Muscle of arm (tissue), 12 donors: ENCODE results near the gene WNK2. TPM values are rescaled to one million over a fixed set of nuclear protein-coding genes. Genes with fewer than 3 reads are reported as not detected.
A peak's percentile ranks its signal among the peaks of the same experiment; 100 is the strongest.

Source experiments
- DNase-seq: peaks from one replicate; pipeline ENCODE4 v3.0.0-alpha.2; 2013
- polyA plus RNA-seq, 12 donors: library from polyadenylated mRNA; unstranded; fragments of 120-200 nt; gene quantifications; one replicate each; pipeline ENCODE4 v1.2.1, GENCODE V29; 2013; ENCODE audit not compliant: insufficient read length in 12 of 12

Gene WNK2
- polyA plus RNA-seq, 12 donors, result 7.2 to 61.6 (median 13.9) TPM; not detected in 1

- DNase-seq, result peak; percentile 64
These were observed 22.0 kb upstream of the WNK2 start for GRCh38 chr9:93161786-93162562.

DNA sequence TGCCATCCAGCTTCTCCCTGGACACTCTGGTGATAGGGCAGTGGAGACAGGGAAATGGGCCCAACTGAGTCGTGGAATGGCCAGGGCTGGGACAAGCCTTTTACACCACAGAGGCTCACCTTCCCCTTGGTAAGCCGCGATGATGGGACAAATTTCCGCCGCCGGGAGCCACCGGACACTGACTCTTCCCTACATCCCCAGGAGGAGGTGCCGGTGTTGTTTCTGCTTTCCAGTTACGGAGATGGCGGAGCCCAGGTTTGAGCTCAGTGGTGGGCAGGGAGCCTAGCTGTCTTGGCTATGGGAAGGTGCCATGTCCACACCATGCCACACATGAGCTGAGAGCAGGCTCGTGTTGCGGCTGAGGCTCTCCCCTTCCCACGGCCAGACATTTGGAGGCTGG is 19.9 kb upstream of the WNK2 start:
- DNase-seq, result no peak

- no peak for DNase-seq
These were observed 17.2 kb upstream of the WNK2 start for GRCh38 chr9:93166699-93167098.

- no peak for DNase-seq
These were observed 16.8 kb upstream of the WNK2 start for GRCh38 chr9:93167185-93167584.

GRCh38 chr9:93167838-93168237 is 16.1 kb upstream of the WNK2 start:
- no peak for DNase-seq

GRCh38 chr9:93168581-93168980 is 15.4 kb upstream of the WNK2 start:
- DNase-seq, result no peak

DNA sequence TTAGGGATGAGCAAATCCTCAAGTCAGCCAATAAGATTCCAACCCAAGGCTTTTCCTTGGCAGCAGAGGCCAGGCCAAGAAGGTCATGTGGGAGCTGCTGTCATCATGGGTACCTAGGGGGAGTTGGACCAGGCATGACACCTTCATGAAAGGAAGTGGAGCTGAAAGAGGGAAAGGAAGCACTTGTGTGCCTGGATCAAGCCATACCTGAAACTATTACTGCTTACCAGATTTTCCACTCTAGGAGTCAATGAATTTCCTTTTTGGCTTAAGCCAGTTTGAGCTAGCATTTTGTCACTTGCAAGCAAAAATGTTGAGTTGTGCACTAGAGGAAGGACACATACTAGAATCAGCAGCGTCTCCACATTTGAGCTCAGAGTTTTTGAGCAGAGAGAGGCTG is 14.5 kb upstream of the WNK2 start:
- no peak for DNase-seq

- no peak for DNase-seq
These were observed 13.4 kb upstream of the WNK2 start for GRCh38 chr9:93170571-93170970.

GRCh38 chr9:93171261-93171990 is 12.5 kb upstream of the WNK2 start:
- DNase-seq, result no peak

GRCh38 chr9:93172666-93173364 is 11.1 kb upstream of the WNK2 start:
- DNase-seq, result no peak

- no peak for DNase-seq
These were observed 10.4 kb upstream of the WNK2 start for GRCh38 chr9:93173365-93174051.

DNA sequence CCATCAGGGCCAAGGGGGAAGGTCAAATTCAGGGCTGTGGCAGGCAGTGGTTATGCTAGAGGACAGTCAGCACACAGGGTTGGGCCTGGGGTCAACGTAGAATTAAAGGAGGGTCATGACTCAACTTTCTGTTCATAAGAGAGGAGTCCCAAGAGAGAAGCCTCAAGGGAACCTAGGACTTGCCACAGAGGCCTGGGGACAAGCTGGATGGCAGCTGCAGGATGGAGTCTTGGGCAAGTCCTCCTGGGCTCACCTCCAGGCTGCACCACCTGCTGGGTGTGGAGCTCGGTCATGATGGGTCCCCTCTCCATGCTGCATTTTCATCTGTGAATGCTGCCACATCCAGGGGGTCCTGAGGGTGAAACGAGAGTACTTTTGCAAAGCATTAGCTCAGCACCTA is 9.0 kb upstream of the WNK2 start:
- DNase-seq, result no peak

DNA sequence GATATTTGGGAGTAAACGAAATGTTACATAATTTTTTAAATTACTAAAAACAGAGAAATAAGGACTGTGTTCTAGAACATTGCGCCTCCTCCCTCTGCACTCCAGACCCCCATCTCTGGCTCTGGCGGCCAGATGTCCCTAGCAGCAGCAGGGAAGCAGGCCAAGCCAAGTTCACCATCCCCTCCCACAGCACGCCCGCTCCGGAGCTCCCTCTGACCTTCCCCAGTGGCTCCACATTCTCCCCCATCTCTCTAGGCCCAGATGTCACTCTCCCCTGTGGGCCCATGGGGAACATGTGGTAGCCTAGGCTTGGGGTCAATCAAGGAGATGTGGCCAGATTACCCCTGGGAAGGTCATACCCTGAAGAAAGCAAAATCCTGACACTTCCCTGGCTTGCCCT is 6.3 kb upstream of the WNK2 start:
- DNase-seq, result no peak

DNA sequence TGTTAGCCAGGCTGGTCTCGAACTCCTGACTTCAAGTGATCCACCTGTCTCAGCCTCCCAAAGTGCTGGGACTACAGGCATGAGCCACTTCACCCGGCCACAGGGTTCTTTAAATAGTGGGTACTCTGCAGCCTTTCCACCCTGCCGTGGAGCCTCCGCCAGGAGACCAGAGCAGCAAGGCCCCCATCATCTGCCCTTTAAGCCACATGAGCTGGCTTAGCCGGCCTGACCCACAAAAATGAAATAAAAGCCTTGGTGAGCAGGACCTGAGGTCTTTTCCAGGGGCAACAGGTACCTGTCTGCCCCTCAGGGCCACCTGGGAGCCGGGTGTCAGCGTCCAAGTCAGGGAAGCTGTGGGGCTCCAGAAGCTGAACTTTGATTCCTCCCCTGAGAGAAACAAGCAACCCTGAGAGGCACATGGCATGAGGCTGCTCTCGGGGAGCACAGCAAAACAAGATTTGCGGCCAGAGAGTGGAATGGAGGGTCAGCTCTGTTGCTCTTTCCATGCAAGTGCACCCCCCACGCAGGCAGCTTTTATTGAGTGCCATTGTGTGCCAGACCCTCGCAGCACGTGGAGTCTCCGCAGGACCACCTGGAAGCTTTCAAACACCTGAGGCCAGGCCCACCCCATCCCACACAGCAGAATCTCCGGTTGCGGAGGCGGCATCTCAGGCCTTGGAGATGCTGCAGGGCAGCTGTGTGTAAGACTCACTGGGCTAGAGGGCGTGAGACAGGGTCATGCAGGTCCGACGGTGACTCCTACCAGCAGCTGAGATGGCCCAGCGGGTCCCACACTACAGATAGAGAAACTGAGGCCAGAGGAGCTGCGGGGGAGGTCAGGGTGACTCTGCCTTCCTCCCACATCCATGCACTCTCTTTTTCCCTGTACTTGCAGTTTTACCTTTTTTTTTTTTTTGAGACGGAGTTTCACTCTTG is 4.8 kb upstream of the WNK2 start:
- no peak for DNase-seq

GRCh38 chr9:93180938-93181337 is 3.0 kb upstream of the WNK2 start:
- DNase-seq, result no peak

GRCh38 chr9:93181672-93182435 is 2.1 kb upstream of the WNK2 start:
- no peak for DNase-seq

DNA sequence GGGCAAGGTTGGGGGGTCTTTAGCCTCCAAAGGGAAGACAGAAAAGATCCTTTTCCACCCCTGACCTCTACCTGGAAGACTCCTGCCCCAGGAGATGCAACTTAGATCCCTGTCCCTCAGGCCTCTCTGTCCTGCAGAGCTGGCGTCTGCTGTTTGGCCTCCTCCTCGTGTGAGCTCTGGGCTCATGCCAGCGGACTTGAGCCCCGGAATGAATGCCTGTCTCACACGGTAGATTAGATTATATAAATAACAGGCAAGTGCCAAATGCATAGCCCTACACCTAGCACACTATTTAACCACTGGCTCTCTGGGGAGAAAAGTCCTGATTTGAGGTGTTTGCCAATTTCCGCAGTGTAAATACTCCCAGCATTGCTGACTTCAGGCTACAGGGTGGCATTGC is 1.4 kb upstream of the WNK2 start:
- DNase-seq, result no peak

GRCh38 chr9:93183131-93183662 is 742 bp upstream of the WNK2 start:
- no peak for DNase-seq

DNA sequence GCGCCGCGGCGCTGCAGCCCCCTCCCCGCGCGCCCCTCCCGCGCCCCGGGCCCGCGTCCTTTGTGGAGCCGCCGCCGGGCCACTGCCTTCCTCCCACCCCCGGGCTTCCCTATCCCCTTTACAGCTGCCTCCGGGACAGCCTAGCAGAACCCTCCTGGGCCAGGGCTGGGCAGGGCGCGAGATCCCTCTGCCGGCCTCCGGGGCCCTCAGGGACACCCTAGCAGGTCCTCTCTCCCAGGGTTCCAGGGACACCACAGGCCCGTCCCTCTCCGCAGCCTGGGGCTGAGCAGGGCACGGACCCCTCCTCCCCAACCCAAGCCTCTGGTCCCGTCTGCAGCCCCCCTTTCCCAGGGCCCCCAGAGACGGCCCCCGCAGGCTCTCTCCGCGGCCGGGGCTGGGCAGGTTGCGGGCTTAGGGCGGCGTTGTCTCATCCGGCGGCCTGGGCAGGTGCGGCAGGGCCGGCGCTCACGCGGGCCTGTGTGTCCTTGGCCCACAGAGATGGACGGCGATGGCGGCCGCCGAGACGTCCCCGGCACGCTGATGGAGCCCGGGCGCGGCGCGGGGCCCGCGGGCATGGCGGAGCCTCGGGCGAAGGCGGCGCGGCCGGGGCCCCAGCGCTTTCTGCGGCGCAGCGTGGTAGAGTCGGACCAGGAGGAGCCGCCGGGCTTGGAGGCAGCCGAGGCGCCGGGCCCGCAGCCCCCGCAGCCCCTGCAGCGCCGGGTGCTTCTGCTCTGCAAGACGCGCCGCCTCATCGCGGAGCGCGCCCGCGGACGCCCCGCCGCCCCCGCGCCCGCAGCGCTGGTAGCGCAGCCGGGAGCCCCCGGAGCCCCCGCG is 710 bp downstream of the WNK2 start:
- no peak for DNase-seq
